Inferior parietal cortex (tissue), 1 donor: Measurements from ENCODE around the gene NXF3.
"Not testable (repeated sequence)": the region's sequence is repeated elsewhere in the genome, so short reads cannot be mapped to it uniquely, and the experiment has no call there.

ENCODE experiments used
- DNase-seq: peaks from one replicate; pipeline ENCODE4 v3.0.0-alpha.2; 2016; ENCODE audit errors: extremely low spot score

NXF3 gene

GRCh38 chrX:103092942-103093341 is at the start of gene NXF3:
Gene NXF3 (minus strand): TSS chrX:103093143. CDS start chrX:103093023, 120 bp downstream.
- DNase-seq = no peak

DNA sequence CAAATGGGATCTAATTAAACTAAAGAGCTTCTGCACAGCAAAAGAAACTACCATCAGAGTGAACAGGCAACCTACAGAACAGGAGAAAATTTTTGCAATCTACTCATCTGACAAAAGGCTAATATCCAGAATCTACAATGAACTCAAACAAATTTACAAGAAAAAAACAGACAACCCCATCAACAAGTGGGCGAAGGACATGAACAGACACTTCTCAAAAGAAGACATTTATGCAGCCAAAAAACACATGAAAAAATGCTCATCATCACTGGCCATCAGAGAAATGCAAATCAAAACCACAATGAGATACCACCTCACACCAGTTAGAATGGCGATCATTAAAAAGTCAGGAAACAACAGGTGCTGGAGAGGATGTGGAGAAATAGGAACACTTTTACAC is 43.6 kb upstream of the NXF3 start:
- not testable (repeated sequence) for DNase-seq

DNA sequence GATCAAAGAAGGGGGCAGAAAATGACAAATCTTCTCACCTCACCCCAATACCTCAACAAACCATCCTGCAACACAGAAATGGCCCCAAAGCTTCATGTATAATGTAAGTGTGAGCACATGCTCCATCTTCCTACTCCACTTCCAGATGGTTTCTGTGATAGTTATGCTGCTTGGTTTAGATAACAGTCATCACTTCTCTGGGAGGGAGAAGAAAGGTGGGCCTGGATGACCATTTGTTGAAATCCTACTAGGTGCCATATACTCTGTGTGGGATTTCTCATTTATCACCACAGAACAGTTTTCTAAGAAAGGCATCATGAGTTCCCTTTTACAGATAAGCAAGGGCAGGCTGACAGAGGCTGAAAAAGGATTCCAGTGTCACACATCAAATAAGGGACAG is 31.3 kb upstream of the NXF3 start:
- no peak for DNase-seq

DNA sequence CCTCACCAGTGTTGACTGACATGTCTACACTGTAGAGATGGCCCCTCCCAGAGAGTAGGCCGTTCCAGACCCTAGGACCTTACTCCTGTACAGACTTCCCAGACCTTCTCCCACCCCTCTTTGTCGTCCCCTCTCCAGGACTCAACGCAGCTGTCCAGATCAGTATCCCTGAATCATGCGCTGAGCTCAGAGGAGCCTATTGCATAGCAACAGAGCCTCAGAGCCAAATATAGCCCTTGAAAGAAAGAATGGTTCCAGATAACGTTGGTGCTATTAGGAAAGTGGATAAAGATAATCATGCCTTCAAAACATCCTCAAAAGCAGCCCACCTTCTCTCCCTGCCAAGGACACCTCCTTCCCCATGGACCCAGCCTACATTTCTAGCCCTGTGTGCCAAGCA is 27.8 kb upstream of the NXF3 start:
- DNase-seq = no peak

DNA sequence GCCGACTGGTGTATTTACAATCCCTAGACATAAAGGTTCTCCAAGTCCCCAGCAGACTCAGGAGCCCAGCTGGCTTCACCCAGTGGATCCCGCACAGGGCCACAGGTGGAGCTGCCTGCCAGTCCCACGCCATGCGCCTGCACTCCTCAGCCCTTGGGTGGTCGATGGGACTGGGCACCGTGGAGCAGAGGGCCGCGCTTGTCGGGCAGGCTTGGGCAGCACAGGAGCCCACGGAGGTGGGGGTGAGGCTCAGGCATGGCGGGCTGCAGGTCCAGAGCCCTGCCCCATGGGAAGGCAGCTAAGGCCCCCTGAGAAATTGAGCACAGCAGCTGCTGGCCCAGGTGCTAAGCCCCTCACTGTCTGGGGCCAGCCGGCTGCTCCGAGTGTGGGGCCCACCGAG is 24.0 kb upstream of the NXF3 start:
- DNase-seq = not testable (repeated sequence)

GRCh38 chrX:103109497-103109896 is 16.6 kb upstream of the NXF3 start:
- not testable (repeated sequence) for DNase-seq

- DNase-seq = no peak
These were observed 14.9 kb upstream of the NXF3 start for GRCh38 chrX:103107836-103108235.

DNA sequence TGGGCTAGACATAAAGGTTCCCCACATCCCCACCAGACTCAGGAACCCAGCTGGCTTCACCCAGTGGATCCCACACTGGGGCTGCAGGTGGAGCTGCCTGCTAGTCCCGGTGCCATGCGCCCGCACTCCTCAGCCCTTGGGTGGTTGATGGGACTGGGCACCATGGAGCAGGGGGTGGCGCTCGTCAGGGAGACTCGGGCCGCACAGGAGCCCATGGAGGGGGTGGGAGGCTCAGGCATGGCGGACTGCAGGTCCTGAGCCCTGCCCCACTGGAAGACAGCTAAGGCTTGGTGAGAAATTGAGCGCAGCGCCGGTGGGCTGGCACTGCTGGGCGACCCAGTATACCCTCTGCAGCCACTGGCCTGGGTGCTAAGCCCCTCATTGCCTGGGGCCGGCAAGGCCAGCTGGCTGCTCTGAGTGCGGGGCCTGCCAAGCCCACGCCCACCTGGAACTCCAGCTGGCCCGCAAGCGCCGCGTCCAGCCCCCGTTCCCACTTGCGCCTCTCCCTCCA is 14.3 kb upstream of the NXF3 start:
- DNase-seq = not testable (repeated sequence)

- DNase-seq = not testable (repeated sequence)
These were observed 11.4 kb upstream of the NXF3 start for GRCh38 chrX:103104370-103104769.

DNA sequence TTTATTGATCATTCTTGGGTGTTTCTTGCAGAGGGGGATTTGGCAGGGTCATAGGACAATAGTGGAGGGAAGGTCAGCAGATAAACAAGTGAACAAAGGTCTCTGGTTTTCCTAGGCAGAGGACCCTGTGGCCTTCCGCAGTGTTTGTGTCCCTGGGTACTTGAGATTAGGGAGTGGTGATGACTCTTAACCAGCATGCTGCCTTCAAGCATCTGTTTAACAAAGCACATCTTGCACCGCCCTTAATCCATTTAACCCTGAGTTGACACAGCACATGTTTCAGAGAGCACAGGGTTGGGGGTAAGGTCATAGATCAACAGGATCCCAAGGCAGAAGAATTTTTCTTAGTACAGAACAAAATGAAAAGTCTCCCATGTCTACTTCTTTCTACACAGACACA is 10.9 kb upstream of the NXF3 start:
- DNase-seq = not testable (repeated sequence)

DNA sequence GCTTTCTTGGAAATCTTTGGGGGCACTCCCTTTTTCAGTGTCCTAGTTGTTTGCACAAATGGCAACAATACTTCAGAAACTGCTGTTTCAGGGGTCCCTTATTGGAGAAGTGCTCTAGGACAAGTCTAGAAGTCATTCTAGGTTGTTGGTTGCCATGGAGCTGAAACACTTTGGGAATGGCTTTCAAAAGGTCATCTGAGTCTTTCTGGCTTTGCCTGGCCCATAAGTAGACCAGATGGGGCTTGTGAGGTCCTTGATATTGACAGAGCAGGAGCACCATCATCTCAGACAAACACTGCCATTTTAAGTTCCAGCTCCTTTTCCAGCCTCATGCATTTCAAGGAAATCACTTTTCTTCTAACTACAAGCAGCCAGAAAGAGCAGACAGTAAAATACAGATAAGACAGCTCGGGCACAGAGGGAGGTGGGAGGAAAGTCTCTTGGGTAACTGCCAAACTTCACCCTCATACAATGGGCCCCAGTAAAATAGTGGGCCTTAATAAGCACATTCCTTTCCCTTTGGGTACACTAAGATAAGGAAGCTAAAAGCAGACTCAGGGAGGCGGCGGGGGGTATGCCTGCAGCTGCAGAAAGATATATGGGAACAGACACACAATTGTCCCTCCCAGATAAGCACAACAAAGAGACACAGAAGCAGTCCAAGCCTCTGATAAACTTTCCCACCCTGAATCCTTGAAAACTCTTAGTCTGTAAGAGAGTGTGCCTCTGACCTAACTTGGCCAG is 8.5 kb upstream of the NXF3 start:
- peak; percentile 11 for DNase-seq

DNA sequence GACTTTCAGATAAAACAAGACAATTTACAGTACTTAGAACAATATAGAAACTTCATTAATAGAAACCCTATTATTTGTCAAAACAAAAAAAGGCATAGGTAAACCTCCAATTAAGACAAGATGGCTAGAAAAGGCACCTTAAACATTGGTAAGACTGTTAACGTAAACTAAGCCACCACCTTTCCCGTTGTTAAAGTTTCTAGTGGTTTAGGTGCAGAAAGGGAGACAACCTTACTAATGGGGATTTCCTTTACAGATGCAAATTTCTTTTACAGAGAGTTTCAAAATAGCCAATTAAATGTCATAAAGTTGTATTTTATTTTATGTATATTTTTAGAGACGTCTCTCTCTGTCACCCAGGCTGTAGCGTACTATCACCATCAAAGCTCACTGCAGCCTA is 7.5 kb upstream of the NXF3 start:
- DNase-seq = no peak

DNA sequence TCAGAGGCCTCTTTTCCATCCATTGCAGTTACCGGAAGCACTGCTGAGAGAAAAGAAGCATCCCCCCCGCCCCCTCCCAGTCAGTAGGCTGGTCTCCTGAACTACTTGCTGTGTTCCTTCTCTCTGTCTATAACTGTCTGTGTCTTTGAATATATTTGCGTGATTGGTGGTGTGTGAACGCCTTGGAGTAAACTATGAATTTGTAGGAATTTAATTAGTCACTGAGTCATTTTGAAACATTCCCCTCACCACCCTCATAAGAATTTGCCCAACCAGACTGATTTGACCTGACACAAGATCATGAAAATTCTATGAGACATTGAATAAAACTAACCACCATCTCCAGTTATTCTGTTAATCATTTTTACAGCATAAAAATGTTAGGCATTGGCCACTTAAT is 6.7 kb upstream of the NXF3 start:
- no peak for DNase-seq

DNA sequence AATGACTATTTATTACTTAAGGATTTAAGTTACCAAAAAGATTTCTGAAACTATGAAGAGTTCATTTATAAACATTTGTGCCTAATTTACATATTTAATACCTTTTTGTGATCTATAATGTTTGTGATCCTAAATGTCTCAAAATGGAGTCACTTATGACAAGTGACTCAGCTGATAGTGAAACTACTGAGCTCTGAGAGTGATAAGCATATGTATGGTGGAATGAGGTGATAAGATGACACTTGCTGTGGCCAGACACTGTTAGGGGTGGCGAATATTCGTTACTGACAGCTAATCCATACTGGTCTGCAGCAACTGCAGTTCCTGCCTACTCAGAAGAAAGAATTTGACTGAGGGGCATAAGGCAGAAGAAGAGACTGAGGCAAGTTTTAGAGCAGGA is 5.5 kb upstream of the NXF3 start:
- no peak for DNase-seq

DNA sequence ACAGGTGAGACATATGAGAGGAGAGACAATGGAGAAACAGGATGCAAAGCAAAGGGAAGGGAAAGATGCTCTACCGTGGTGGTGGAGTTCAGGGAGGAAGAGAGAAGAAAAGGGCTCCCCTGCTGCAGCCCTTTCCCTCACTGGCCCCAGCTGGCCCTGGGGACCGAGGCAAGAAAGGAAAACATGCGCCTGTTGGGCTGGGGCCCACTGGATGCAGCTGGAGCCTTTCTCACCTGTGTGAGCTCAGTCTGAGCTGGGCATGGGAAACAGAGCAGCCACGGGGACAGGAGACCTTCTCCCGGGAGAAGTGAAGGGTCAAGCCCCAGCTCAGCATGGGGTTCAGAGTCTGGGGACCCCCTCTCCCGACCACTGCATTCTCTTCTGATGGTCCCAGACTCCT is 11.9 kb downstream of the NXF3 start:
- no peak for DNase-seq

DNA sequence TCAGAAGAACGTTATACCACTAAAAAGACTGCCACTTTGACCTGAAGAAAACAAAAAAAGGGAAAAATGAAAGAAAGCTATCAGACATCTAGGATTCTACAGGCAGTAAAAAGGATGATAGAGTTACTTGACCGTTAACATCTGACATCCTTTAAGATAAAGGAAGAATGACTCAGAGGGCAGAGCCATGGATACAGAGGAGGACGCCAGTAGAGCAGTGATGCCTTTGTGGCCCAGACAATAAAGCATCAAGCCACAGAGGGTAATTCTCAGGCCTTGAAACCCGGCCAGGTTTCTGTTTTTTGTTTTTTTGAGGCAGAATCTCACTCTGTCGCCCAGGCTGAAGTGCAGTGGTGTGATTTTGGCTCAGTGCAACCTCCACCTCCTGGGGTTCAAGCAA is 19.5 kb downstream of the NXF3 start:
- no peak for DNase-seq

- no peak for DNase-seq
These were observed 26.3 kb downstream of the NXF3 start for GRCh38 chrX:103066606-103067005.

GRCh38 chrX:103063918-103064434 is 29.0 kb downstream of the NXF3 start, which contains the start of gene BEX1:
Gene BEX1 (minus strand): TSS chrX:103064171. CDS start chrX:103063274, 897 bp downstream.
- peak; percentile 62 for DNase-seq

- DNase-seq = peak; percentile 11
These were observed 29.6 kb downstream of the NXF3 start for GRCh38 chrX:103063191-103063845.

DNA sequence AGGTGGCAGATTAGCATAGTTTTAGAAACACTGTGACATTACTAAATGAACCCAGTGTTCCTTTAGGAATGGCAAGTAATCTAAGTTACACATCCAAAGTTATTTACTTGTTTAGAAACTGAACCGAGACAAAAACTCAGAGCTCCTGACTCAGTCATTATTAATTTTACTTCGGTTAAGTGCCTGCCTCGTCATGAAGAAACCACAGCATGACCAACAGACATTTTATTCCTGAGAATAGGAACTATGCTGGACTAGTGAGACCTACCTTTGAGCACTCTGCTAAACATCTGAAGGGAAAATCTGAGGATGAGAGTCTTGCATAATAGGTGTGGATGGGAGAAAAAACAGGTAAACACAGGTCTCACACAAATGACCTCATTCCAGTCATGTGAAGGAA is 31.5 kb downstream of the NXF3 start:
- no peak for DNase-seq

DNA sequence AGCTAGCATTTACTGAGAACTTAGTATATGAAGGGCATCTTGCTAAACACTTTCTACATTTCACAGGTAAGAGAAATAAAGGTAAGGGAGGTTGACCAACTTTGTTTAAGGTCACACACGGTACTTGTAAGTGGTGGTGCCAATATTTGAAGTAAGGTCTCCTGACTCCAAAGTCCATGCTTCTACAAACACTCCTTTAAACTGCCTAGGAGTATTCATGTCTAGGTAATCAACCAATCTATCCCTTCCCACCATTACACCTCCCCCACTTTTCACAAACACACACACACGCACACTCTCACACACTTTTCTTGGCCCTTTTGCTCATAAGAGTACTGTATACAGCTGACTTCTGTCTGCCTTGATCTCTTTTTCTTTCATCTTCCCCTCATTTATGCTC is 36.0 kb downstream of the NXF3 start:
- no peak for DNase-seq

- DNase-seq = no peak
These were observed 40.3 kb downstream of the NXF3 start for GRCh38 chrX:103052625-103053024.

- no peak for DNase-seq
These were observed 41.6 kb downstream of the NXF3 start for GRCh38 chrX:103051260-103051789.
